Measurements from ENCODE around the gene RFT1.

RFT1 gene

GRCh38 chr3:53164911-53165310 lies 34.7 kb upstream of the RFT1 start:
- Histone ChIP-seq H3K4me2 (ENCODE audit: insufficient read depth, low read length) (no peak overlapping the region), H3K9me3 (ENCODE audit: insufficient read depth, low read length, severe bottlenecking) (no peaks in the 10 kb centered on the region), H3K36me3 (ENCODE audit: insufficient read depth, low read length) (no peaks in the 10 kb centered on the region), H3K27me3 (ENCODE audit: insufficient read depth, low read length, poor library complexity) (no peaks in the 10 kb centered on the region), H3K4me3 (ENCODE audit: low read depth in 1 of 2, low read length in 2 of 2) (no peak overlapping the region), H3K27ac (ENCODE audit: low read length) (no peak overlapping the region), H2AFZ (ENCODE audit: low read depth, low read length) (no peak overlapping the region), H3K79me2 (ENCODE audit: insufficient read depth, low read length) (no peaks in the 10 kb centered on the region), H3K9ac (ENCODE audit: low read depth, low read length) (no peak overlapping the region), H4K20me1 (ENCODE audit: insufficient read depth, low read length) (no peaks in the 10 kb centered on the region), H3K4me1 (ENCODE audit: insufficient read depth, low read length) (no peaks in the 10 kb centered on the region)
- ATAC-seq (ENCODE audit: insufficient read depth, low read depth) (no peak), DNase-seq (no peak)
- TF ChIP-seq EZH2 (IDR thresholded peaks at IDR 0.05; ENCODE audit: borderline replicate concordance, low read depth, low read length, severe bottlenecking), result no peak
- TF ChIP-seq, protein P1, sequence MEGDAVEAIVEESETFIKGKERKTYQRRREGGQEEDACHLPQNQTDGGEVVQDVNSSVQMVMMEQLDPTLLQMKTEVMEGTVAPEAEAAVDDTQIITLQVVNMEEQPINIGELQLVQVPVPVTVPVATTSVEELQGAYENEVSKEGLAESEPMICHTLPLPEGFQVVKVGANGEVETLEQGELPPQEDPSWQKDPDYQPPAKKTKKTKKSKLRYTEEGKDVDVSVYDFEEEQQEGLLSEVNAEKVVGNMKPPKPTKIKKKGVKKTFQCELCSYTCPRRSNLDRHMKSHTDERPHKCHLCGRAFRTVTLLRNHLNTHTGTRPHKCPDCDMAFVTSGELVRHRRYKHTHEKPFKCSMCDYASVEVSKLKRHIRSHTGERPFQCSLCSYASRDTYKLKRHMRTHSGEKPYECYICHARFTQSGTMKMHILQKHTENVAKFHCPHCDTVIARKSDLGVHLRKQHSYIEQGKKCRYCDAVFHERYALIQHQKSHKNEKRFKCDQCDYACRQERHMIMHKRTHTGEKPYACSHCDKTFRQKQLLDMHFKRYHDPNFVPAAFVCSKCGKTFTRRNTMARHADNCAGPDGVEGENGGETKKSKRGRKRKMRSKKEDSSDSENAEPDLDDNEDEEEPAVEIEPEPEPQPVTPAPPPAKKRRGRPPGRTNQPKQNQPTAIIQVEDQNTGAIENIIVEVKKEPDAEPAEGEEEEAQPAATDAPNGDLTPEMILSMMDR (IDR thresholded peaks at IDR 0.05; ENCODE audit: borderline replicate concordance, extremely low read depth, low read length, poor library complexity, severe bottlenecking), result no peak

GRCh38 chr3:53163444-53164387 lies 33.5 kb upstream of the RFT1 start:
- no peaks in the 10 kb centered on the region for H3K27me3 ChIP-seq (ENCODE audit: insufficient read depth, low read length, poor library complexity)
- no peaks in the 10 kb centered on the region for H4K20me1 ChIP-seq (ENCODE audit: insufficient read depth, low read length)
- no peaks in the 10 kb centered on the region for H3K79me2 ChIP-seq (ENCODE audit: insufficient read depth, low read length)
- H3K4me2 ChIP-seq (ENCODE audit: insufficient read depth, low read length), result no peak overlapping the region
- H3K9ac ChIP-seq (ENCODE audit: low read depth, low read length), result no peak overlapping the region
- no peak overlapping the region for H3K4me3 ChIP-seq (ENCODE audit: low read depth in 1 of 2, low read length in 2 of 2)
- ATAC-seq (ENCODE audit: insufficient read depth, low read depth) (no peak), DNase-seq (no peak)
- H2AFZ ChIP-seq (ENCODE audit: low read depth, low read length), result no peak overlapping the region
- no peaks in the 10 kb centered on the region for H3K36me3 ChIP-seq (ENCODE audit: insufficient read depth, low read length)
- H3K9me3 ChIP-seq (ENCODE audit: insufficient read depth, low read length, severe bottlenecking), result no peaks in the 10 kb centered on the region
- H3K4me1 ChIP-seq (ENCODE audit: insufficient read depth, low read length), result no peaks in the 10 kb centered on the region
- no peak overlapping the region for H3K27ac ChIP-seq (ENCODE audit: low read length)
- TF ChIP-seq EZH2 (IDR thresholded peaks at IDR 0.05; ENCODE audit: borderline replicate concordance, low read depth, low read length, severe bottlenecking), result no peak
- TF ChIP-seq, protein P1 (IDR thresholded peaks at IDR 0.05; ENCODE audit: borderline replicate concordance, extremely low read depth, low read length, poor library complexity, severe bottlenecking), result no peak

DNA sequence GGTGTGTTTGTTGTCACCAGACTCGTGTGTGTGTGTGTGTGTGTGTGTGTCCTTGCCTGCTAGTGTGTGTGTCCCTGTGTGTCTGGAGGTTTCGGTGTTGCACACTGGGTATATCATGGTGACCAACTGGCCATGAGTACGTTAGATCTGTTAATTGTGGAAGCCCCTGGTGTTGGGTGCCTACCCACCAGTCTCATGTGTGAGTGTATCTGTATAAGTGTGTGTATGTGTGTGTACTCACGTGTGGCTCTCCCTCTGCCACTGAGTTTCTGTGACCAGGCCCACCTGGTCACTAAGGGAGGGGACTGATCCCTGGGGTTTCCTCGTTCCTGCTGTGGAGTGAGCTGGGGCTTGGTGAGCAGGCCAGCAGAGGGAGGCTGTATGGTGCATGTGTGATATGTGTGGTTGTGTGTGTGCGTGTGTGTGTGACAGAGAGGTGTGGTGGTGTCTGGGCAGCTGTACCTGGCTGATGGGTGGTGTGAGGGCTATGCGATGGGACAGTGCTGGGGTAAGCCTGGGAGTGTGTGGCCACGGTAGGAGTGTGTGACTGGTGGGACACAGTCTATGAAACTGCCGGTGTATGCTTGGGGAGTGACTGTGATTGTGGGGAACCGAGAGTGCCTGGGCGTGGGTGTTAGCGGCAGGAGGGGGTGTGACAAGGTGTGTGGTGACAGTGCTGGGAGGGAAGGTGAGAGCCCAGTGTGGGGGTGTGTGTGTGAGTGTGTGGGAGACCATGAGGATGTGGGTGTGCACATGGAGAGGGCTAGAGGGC lies 32.6 kb upstream of the RFT1 start:
- Histone ChIP-seq H3K36me3 (ENCODE audit: insufficient read depth, low read length) (no peaks in the 10 kb centered on the region), H3K79me2 (ENCODE audit: insufficient read depth, low read length) (no peaks in the 10 kb centered on the region), H2AFZ (ENCODE audit: low read depth, low read length) (no peak overlapping the region), H3K9ac (ENCODE audit: low read depth, low read length) (no peak overlapping the region), H3K4me3 (ENCODE audit: low read depth in 1 of 2, low read length in 2 of 2) (no peak overlapping the region), H4K20me1 (ENCODE audit: insufficient read depth, low read length) (no peaks in the 10 kb centered on the region), H3K4me1 (ENCODE audit: insufficient read depth, low read length) (no peaks in the 10 kb centered on the region), H3K27ac (ENCODE audit: low read length) (no peak overlapping the region), H3K9me3 (ENCODE audit: insufficient read depth, low read length, severe bottlenecking) (no peaks in the 10 kb centered on the region), H3K27me3 (ENCODE audit: insufficient read depth, low read length, poor library complexity) (no peaks in the 10 kb centered on the region), H3K4me2 (ENCODE audit: insufficient read depth, low read length) (no peak overlapping the region)
- no peak for ATAC-seq (ENCODE audit: insufficient read depth, low read depth)
- no peak for DNase-seq
- TF ChIP-seq, protein P1 (IDR thresholded peaks at IDR 0.05; ENCODE audit: borderline replicate concordance, extremely low read depth, low read length, poor library complexity, severe bottlenecking), result no peak
- TF ChIP-seq EZH2 (IDR thresholded peaks at IDR 0.05; ENCODE audit: borderline replicate concordance, low read depth, low read length, severe bottlenecking), result no peak

All from DND-41 (cell line).